ENCODE data around the gene COQ9.
"Not testable (repeated sequence)": the region's sequence is repeated elsewhere in the genome, so short reads cannot be mapped to it uniquely, and the experiment has no call there.

The COQ9 gene, protein sequence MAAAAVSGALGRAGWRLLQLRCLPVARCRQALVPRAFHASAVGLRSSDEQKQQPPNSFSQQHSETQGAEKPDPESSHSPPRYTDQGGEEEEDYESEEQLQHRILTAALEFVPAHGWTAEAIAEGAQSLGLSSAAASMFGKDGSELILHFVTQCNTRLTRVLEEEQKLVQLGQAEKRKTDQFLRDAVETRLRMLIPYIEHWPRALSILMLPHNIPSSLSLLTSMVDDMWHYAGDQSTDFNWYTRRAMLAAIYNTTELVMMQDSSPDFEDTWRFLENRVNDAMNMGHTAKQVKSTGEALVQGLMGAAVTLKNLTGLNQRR

DNA sequence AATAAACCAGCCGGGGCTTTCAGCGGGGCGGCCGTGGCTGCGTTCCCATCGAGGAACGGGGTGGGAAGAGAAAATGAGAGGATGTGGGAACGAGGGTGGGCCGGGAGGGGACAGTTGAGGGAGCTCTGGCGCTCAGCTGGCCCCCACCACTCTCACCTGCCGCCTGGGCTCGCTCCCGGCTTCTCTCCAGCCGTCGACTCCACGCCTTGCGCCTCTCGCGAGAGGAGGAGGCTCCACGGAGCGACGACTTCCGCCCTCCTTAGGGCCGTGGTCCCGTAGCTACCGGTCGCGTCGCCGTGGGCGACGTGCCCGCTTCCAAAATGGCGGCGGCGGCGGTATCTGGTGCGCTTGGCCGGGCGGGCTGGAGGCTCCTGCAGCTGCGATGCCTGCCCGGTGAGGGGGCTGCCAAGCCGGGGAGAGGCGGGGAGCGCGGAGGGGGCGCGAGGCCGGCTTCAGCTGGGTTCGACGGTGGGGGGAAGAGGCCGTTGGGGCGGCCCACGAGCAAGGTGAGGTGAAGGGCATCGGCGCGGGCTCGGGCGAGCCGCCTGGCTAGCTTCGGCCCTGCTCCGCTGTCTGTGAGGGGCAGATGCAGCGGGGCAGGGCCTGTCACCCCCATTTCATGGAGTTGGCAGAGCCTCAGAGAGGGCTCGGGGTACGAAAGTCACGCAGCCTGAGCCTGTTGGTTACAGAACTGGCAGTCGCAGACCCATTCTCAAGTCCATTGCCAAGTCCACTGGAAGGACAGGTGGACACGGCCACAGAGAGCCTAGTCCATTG lies at the start of gene COQ9, which contains the start of gene CIAPIN1:
Gene COQ9 (plus strand): TSS at position 294 of the 777 bp plus-strand sequence. CDS start 27 bp downstream, at position 321.
Gene CIAPIN1 (minus strand): TSS at position 200 of the 777 bp plus-strand sequence. CDS start 6,457 bp downstream, outside the sequence.
- peak; percentile 95 for DNase-seq

DNA sequence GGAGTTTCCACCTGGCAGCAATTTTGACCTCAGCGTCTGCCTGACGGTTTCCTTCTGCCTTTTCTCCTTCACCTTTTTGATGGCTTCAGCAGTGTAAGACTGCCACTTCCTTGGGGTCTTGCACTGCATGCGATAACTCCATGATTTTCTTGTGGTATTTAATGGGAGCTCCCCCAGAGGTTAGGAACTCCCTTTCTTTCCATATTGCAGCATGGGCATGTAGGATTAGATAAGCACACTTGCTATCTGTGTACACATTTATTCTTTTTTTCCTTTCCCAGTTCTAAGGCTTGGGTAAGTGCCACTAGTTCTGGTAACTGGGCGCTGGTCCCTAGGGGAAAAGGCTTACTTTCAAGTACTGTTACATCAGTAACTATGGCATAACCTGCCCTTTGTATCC lies 49.8 kb upstream of the COQ9 start:
- DNase-seq, result not testable (repeated sequence)

DNA sequence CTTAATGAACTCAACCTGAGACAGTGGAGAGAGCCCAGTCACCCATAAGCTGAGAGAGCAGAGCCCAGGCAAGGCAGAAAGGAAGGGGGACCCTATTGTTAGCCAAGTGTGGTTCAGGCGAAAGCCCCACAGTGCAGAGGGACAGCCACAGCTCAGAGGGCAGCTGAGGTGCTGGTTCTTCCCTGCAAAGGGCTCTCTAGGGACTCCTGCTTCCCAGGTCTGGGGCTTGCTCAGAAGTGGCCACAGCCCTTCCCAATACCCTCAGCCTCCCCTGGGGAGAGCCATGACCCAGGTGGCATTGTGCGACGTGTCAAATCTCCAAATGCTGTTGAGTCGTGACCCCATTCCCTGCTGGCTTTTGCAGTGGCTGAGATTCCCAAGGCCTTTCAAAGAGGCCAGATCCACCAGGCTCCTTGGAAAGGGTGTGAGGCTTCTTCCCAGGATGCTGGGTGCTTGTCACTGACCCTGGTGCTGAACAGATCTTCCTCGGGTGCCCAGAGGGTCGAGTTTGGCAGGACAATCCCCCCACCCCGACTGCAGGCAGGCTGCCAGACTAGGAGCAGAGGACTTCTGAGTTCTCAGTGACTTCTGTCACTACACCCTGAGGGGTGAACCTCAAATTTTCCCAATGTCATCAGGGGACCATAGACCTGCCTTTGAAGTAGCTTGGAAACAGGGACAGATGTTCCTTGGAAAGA lies 45.2 kb upstream of the COQ9 start:
- DNase-seq, result no peak

DNA sequence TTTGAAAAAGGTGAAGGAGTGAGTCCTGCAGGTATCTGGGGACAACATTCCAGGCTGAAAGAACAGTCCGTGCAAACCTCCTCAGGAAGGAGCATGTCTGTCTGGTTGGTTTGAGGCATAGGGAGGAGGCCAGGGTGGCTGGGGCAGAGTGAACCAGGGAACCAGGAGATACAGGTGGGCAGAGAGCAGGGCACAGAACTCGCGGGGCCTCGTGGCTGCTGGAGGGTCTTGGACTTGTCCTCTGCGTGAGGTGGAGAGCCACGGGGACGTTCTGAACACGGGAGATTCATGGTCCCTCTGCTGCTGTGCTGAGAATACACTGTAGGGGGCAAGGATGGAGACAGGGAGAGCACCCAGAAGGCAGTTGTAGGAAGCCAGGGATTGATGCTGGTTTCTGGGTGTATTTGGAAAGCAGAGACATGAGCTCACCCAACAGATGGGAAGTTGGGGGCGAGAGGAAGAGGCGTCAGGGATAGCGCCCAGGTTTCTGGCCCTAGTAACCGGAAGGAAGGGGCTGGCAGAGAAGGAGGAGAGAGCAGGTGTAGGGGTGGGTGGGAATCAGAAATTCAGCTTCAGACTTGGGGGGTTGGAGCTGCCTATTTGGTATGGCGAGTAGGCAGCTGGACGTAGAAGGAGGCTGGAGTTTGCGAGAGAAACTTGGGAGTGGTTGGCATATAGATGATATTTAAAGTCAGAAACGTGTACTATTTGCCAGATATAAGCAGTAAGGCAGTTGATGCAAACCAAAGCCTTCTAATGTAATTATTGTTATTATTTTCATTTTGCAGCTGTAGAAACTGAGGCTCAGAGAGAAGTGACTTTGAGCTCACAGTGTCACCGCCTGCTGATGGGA lies 43.1 kb upstream of the COQ9 start, which contains the start of gene CCL17:
Gene CCL17 (plus strand): TSS at position 803 of the 853 bp plus-strand sequence. CDS start 9,166 bp downstream, outside the sequence.
- no peak for DNase-seq

DNA sequence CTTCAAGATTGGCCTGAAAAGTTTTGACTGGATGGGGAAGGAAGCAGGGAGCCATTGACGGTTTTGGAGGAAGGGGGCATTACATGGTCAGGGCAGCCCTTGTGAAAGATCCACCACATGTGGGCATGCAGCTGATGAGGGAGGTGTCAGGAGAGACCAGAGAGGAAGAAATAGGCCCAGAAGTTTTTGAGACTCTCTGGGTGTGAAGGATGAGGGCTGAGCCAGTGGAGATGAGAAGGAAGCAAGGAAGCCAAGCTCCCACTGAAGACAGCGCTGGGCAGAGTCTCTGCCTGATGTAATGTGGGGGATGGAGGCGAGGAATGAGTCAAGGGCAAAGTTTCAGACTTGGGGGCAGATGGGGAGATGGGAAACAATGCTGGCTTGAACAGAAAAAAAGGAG lies 42.2 kb upstream of the COQ9 start:
- DNase-seq, result no peak

DNA sequence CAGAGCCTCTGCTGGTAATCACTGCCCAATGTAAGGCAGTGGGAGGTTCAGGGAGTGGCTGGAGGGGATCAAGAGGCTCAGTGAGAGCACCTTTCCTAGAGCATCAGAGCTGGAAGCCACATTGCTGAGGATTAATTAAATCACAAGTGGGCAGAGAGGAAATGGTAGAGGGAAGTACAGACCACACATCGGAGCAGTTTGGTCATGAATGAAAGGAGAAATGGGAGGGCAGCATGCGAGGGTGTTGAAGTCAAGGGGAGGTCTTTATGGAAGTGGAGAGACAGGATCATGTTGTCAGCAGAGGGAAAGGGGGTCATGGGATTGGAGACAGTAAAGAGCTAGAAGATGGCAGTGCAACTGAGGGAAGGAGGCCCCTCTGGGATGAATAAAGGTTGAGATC lies 40.4 kb upstream of the COQ9 start:
- no peak for DNase-seq

DNA sequence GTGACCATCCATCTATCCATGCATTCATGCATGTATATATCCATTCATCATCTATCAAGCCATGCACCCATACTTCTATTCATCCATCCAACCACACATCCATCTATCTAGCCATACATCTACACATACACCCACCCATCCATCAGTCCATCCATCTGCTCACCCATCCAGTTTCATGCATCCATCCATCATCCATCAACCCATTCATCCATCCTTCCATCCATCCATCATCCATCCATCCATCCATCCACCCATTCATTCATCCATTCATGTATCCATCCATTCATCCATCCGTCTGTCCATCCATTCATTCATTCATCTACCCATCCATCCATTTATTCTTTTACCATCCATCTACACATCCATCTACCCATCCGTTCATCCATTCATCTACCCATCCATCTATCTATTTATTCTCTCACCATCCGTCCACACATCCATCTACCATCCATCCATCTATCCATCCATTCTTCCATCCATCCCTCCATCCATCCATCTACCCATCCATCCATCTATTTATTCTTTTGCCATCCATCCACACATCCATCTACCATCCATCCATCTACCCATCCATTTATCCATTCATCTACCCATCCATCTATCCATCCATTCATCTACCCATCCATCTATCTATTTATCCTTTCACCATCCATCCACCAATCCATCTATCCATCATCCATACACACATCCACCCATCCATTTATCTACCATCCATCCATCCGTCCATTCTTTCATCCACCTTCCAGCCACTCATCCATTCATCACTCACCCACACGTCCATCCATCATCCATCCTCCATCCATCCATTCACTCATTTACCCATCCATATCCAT lies 39.5 kb upstream of the COQ9 start:
- no peak for DNase-seq

DNA sequence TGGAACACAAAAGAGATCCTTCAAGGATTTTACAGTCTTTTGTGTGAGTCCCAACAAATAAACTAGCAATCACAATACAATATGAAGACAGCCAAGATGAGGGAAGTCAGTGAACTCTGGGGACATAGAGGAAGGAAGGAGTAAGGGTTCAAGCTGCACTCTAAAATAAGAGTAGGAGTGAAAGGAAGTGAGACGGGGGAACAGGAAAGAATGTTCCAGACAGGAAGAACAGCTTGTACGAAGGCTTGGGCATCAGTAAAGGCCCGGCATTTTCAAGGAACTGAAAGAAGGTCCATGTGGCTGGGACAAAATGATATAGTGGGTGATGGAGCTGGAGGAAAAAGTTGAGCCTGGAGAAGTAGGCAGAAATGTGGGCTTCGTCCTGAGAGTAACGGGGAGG lies 38.2 kb upstream of the COQ9 start:
- no peak for DNase-seq

DNA sequence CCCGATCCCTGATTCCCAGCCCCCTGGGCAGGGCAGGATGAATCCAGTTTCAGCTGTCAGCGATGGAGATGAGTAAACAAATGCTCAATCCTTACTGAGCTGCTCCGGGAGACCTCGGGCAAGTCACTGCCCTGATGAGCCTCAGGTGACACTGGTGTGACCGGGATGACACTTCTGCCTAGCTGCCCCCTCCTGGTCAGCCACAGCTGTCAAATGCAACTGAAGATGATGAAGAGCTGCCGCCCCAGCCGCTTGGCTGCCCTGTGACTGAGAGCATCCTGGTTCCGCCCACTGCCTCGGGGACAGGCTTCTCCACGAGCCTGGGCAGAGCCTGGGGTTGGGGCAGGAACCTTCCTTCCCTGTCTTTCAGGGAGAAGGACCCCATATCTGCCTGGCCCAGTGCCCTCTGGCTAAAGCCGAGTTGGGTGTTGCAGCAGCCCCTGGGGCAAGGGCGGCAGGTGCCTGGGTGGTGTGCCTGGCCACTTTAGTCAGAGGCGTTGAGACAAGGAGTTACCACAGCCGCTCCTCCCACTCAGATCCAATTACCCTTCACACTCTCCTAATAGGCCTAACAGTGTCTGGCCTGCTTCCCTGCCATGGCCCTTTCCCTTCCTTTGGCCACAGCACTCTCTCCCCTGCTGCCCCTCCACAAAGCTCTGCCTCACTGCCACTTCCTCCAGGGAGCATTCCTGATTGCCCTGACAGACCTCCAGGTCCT lies 37.2 kb upstream of the COQ9 start:
- DNase-seq, result no peak

DNA sequence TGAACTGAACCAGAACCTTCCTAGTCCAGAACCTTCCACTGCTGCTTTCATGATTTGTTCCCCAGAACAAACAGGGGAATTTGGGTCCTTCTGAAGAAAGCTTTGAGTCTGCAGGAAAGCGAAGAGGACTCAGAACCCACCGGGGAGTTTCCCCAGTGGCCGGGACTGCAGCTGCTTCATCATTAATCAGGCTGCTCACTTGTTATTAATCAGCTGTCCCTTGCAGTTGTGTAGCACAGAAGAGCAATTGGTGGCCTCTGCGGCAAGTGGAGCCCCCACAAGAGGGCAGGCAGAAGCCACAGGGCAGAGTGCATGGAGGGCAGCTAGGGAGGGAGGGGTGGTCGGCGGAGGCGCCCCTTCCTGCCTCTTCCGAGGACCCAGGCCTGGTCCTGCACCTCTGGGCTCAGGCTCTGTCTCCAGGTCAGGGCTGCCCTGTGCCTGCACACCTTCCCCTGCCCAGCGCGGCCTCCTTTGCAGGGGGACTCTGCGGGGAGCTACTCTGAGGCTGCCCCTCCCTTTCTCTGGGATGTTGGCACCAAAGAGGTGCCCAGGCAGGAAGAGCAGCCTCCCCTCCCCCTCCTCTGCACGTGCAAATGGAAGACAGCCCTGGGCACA lies 35.8 kb upstream of the COQ9 start:
- DNase-seq, result no peak

DNA sequence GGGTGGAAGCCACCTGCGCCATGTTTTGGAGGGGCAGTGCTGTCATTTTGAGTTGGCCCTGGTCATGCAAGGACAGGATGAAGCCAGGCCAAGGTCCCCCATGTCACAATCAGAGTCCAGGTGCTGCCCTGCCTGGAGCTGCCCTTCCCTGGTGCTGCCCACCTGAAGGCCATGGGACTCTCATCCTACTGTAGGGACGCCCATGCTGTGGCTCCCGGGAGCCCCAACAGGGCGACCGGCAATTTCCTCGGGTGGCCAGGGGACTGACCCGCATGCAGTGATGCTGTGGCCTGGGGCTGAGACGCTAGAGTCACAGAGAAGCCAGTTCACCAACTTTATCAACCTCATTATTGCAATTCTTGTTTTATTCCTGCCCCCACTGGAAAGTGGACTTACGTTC lies 34.7 kb upstream of the COQ9 start:
- DNase-seq, result no peak

DNA sequence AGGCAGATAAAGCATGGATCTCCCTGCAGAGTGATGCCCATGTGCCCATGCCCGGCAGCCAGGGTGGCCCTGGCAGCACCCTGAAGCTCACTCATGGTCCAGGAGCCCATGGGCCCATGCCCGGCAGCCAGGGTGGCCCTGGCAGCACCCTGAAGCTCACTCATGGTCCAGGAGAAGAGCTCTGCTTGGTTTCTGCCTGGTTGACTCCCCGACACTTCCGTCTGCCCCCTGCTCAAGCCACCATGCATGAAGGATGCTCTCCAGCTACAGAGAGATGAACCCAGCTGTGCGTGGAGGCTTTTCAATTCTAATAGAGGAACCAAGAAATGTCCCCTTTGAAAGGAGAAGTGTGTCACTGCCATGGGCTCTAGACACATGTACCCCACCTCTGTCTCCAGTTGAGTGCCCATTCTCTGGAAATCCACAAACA lies 34.0 kb upstream of the COQ9 start:
- no peak for DNase-seq

DNA sequence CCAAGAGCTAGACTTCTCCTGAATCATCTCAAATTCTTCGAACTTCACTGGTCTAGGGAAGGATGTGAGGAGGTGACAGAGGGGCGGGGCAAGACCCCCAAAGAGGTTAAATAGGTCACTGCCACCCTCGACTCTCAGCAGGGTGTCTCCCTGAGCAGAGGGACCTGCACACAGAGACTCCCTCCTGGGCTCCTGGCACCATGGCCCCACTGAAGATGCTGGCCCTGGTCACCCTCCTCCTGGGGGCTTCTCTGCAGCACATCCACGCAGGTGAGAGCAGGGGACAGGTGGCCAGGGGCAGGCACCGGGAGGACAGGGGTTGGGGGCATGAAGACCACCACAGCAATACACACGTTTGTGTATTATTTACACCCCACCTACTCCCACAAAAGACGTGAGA lies 33.5 kb upstream of the COQ9 start:
- no peak for DNase-seq

DNA sequence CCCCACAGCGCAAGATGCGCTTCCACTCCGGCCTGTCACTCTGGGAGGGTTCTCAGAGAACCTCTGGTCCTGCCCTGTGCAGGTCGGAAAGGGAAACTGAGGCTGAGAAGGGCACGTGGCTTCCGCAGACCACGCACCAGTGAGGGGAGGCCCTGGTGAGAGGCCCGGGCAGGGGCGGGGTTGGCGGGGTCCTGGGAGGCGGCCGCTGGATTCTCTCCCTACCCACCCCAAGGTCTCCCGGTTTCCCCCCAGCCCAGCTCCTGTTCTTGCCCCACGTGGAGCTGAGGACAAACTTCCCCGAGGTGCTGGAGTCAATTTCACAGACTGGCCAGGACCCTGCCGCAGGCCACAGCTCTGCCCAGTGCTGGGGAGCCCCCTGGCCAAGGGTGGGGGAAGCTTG lies 31.2 kb upstream of the COQ9 start:
- DNase-seq, result no peak

DNA sequence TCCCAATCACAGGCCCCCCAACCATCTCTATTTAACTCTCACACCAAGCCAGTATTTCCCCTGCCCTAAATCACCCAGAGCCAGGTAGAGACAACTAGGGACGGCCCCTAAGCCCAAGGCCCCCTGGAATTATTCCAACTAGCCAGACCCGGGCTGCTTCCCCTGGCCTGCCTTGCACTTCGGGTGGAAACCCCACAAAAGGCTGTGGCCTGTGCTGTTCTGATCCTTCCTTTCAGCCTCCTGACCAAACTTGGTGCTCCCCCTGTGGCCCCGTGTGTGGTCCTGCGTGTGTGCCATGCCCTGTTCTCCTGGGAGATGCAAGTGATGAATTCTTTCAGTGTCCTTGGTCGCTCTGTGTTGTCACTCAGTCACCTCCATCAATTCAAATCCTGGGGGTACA lies 27.8 kb upstream of the COQ9 start:
- no peak for DNase-seq

DNA sequence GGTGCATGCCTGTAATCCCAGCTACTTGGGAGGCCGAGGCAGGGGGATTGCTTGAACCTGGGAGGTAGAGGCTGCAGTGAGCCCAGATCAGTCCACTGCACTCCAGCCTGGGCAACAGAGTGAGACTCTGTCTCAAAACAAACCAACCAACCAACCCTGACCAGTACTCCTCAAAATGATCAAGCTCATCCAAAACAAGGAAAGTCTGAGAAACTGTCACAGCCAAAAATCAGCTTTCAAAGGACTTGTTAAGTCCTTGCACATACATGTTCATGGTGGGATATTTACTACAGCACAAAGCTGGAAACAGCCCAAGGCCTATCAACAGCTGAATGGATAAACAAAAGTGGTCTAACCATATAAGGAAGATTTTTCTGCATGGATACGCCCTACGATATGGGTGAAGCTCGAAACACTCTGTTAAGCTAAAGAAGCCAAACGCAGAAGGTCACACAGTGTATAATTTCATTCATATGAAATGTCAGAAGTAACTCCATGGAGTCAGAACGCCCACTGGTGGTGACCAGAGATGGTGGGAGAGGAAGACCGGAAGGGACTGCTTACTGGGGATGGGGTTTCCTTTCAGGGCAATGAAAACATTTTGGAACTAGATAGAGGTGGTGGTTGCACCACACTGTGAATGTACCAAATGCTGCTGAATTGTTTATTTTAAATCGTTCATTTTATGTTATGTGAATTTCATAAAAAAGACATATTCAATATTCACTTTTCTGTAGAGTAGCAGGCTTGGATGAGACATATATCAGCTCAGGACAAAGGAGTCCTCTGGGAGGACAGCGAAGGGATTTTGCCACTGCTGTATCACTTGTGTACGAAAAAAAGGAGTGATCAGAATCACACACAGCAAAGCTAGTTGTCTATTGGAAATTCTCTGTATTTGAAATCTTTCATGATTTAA lies 25.0 kb upstream of the COQ9 start:
- DNase-seq, result no peak

DNA sequence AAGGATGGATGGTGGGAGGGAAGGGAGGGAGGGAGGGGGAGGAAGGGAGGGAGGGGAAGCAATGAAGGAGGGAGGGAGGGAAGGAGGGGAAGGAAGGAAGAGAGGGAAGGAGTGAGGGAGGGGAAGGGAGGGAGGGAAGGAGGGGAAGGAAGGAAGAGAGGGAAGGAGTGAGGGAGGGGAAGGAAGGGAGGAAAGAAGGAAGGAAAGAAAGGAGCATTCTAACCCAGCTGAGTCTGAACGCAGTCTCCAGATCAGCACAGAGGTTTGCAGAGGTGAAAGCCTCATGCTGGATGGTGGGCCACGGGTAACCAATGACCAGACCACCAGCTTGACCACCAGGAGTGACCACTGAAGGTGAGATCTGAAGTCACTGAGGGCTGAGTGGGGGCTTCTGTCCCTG lies 24.1 kb upstream of the COQ9 start:
- no peak for DNase-seq

DNA sequence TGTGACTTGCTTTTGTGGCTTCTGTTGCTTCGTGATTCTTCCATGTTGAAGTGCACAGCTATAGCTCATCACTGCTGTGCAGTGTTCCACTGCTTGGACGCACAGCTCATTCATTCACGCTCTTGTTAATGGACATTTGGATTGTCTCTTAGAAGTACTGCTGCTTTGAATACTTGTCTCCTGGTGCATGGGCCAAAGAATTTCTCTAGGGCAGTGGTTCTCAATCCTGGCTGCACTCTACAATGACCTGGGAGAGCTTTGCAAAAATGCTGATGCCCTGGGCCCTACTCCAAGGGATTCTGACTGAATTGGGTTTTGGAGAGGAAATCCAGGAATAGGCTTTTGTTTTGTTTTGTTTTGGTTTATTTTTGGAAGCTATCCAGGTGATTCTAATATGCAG lies 22.7 kb upstream of the COQ9 start:
- no peak for DNase-seq

DNA sequence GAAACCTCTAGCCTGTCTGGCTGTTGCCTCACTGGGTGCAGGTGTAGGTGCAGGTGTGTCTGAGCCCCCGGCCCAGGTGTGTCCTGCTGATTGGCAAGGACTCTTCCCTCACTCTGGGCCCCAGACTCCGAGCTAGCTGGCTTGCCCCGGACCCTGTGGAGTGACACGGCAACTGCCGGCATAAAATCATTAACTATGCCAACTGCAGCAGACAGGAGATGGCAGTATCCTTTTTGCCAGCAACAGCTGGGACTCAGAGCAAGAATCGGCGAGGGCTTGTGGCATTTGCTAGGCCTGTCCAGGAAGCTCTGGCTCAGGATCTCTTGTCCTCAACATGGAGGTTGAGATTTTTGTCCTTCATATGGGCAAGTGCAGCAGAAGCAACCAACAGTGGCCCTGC lies 20.9 kb upstream of the COQ9 start:
- no peak for DNase-seq

Measured in stimulated activated CD4-positive, alpha-beta T cell treated with anti-CD3 and anti-CD28 coated beads, Interleukin-15, amount 100 ng/mL, for 24 hours (primary cell).